HEK293 (cell line): Measurements from ENCODE around the gene RPS19.

Experiments used
- CTCF ChIA-PET: fragments of 350-600 bp; formaldehyde crosslinking; extraction: SDS; loops from one replicate; lab custom pipeline; 2021; ENCODE audit warnings: antibody characterized with exemption; lab: Yijun Ruan, JAX
- POLR2A ChIA-PET: fragments of 300-600 bp; formaldehyde crosslinking; extraction: SDS; loops from one replicate; lab custom pipeline; 2020; ENCODE audit warnings: antibody characterized with exemption, inconsistent platforms; lab: Yijun Ruan, JAX
- H3K27ac ChIP-seq: fragments of 200-500 bp; sonication (Bioruptor generic); 2 replicates; pipeline ENCODE4 v1.5.1; 2014; ENCODE audit warnings: low read depth, low read length, control low read depth, inconsistent platforms; ENCODE audit errors: extremely low read depth
- H3K36me3 ChIP-seq, 2 experiments: fragments of 200-500 bp in 1 of 2; sonication (Bioruptor generic) in 1 of 2; 1 replicate in 1 of 2; 2 replicates in 1 of 2; pipeline ENCODE4 v1.5.1; 2014 to 2017; ENCODE audit warnings: inconsistent platforms in 2 of 2, low read length in 2 of 2; ENCODE audit not compliant: control insufficient read depth in 2 of 2, insufficient read depth in 1 of 2
- H3K4me1 ChIP-seq: fragments of 200-500 bp; sonication (Bioruptor generic); 2 replicates; pipeline ENCODE4 v1.5.1; 2014; ENCODE audit warnings: mild to moderate bottlenecking, low read length, inconsistent platforms; ENCODE audit not compliant: control insufficient read depth, insufficient read depth
- H3K4me3 ChIP-seq: 2 replicates; pipeline ENCODE4 v1.5.1; 2011; ENCODE audit warnings: low read depth, mild to moderate bottlenecking, control low read depth, low read length, moderate library complexity
- H3K9me3 ChIP-seq: fragments of 200-500 bp; sonication (Bioruptor generic); 2 replicates; pipeline ENCODE4 v1.5.1; 2014; ENCODE audit warnings: low read depth, low read length, inconsistent platforms; ENCODE audit not compliant: control insufficient read depth, insufficient read depth
- EGR2 ChIP-seq: fragments of 450-650 bp; formaldehyde crosslinking; IDR thresholded peaks from 2 replicates; pipeline ENCODE4 v1.5.1; 2016; ENCODE audit warnings: low read depth, missing biosample characterization, missing genetic modification characterization
- GLI4 ChIP-seq: fragments of 450-650 bp; formaldehyde crosslinking; IDR thresholded peaks from 2 replicates; pipeline ENCODE4 v1.5.1; 2016; ENCODE audit warnings: missing biosample characterization, missing genetic modification characterization
- KLF9 ChIP-seq: fragments of 450-650 bp; formaldehyde crosslinking; IDR thresholded peaks from 2 replicates; pipeline ENCODE4 v1.5.1; 2016; ENCODE audit warnings: missing biosample characterization, missing genetic modification characterization, low read depth
- MZF1 ChIP-seq: fragments of 450-650 bp; formaldehyde crosslinking; IDR thresholded peaks from 2 replicates; pipeline ENCODE4 v1.5.1; 2017; ENCODE audit warnings: missing biosample characterization, missing genetic modification characterization, borderline replicate concordance
- TCF7L2 ChIP-seq: IDR thresholded peaks from 2 replicates; pipeline ENCODE4 v1.6.1; 2011; ENCODE audit warnings: low read depth, mild to moderate bottlenecking, inconsistent platforms, low read length, moderate library complexity, borderline replicate concordance
- ZBTB48 ChIP-seq: fragments of 450-650 bp; formaldehyde crosslinking; IDR thresholded peaks from 2 replicates; pipeline ENCODE4 v1.5.1; 2016; ENCODE audit warnings: missing biosample characterization, missing genetic modification characterization
- ZFHX2 ChIP-seq: fragments of 450-650 bp; formaldehyde crosslinking; conservative IDR thresholded peaks from 2 replicates; pipeline ENCODE4 v1.5.1; 2016; ENCODE audit warnings: missing biosample characterization, missing genetic modification characterization
- ZFP37 ChIP-seq: fragments of 450-650 bp; formaldehyde crosslinking; IDR thresholded peaks from 2 replicates; pipeline ENCODE4 v1.5.1; 2016; ENCODE audit warnings: missing biosample characterization, missing genetic modification characterization
- ZNF10 ChIP-seq: fragments of 450-650 bp; formaldehyde crosslinking; IDR thresholded peaks from 2 replicates; pipeline ENCODE4 v1.5.1; 2017; ENCODE audit warnings: missing biosample characterization, missing genetic modification characterization
- ZNF121 ChIP-seq: fragments of 450-650 bp; formaldehyde crosslinking; IDR thresholded peaks from 2 replicates; pipeline ENCODE4 v1.5.1; 2016; ENCODE audit warnings: missing biosample characterization, missing genetic modification characterization
- ZNF202 ChIP-seq: fragments of 450-650 bp; formaldehyde crosslinking; IDR thresholded peaks from 2 replicates; pipeline ENCODE4 v1.5.1; 2016; ENCODE audit warnings: missing biosample characterization, missing genetic modification characterization, borderline replicate concordance
- ZNF629 ChIP-seq: fragments of 450-650 bp; formaldehyde crosslinking; IDR thresholded peaks from 2 replicates; pipeline ENCODE4 v1.5.1; 2017; ENCODE audit warnings: missing biosample characterization, missing genetic modification characterization
- ZNF747 ChIP-seq: fragments of 450-650 bp; formaldehyde crosslinking; IDR thresholded peaks from 2 replicates; pipeline ENCODE4 v1.5.1; 2016; ENCODE audit warnings: missing biosample characterization, missing genetic modification characterization
- ZNF843 ChIP-seq: fragments of 450-650 bp; formaldehyde crosslinking; IDR thresholded peaks from 2 replicates; pipeline ENCODE4 v1.5.1; 2016; ENCODE audit warnings: missing biosample characterization, missing genetic modification characterization
- ZSCAN23 ChIP-seq: fragments of 450-650 bp; formaldehyde crosslinking; IDR thresholded peaks from 2 replicates; pipeline ENCODE4 v1.5.1; 2016; ENCODE audit warnings: missing biosample characterization, missing genetic modification characterization
- ZSCAN30 ChIP-seq: fragments of 450-650 bp; IDR thresholded peaks from 2 replicates; pipeline ENCODE4 v1.5.1; 2018; ENCODE audit warnings: missing biosample characterization, mild to moderate bottlenecking, missing genetic modification characterization, moderate library complexity
- TF ChIP-seq, protein P1 (sequence below): fragments of 450-650 bp; formaldehyde crosslinking; IDR thresholded peaks from 2 replicates; pipeline ENCODE4 v1.5.1; 2016; ENCODE audit warnings: missing biosample characterization, missing genetic modification characterization
- TF ChIP-seq, protein P2 (sequence below): fragments of 450-650 bp; formaldehyde crosslinking; IDR thresholded peaks from 2 replicates; pipeline ENCODE4 v1.5.1; 2017; ENCODE audit warnings: missing biosample characterization, missing genetic modification characterization
- TF ChIP-seq, protein P3 (sequence below): fragments of 450-650 bp; formaldehyde crosslinking; IDR thresholded peaks from 2 replicates; pipeline ENCODE4 v1.5.0; 2017; ENCODE audit warnings: missing biosample characterization, missing genetic modification characterization, borderline replicate concordance
- TF ChIP-seq, protein P4 (sequence below): fragments of 450-650 bp; formaldehyde crosslinking; IDR thresholded peaks from 2 replicates; pipeline ENCODE4 v1.5.1; 2016; ENCODE audit warnings: missing biosample characterization, missing genetic modification characterization

RPS19 gene

DNA sequence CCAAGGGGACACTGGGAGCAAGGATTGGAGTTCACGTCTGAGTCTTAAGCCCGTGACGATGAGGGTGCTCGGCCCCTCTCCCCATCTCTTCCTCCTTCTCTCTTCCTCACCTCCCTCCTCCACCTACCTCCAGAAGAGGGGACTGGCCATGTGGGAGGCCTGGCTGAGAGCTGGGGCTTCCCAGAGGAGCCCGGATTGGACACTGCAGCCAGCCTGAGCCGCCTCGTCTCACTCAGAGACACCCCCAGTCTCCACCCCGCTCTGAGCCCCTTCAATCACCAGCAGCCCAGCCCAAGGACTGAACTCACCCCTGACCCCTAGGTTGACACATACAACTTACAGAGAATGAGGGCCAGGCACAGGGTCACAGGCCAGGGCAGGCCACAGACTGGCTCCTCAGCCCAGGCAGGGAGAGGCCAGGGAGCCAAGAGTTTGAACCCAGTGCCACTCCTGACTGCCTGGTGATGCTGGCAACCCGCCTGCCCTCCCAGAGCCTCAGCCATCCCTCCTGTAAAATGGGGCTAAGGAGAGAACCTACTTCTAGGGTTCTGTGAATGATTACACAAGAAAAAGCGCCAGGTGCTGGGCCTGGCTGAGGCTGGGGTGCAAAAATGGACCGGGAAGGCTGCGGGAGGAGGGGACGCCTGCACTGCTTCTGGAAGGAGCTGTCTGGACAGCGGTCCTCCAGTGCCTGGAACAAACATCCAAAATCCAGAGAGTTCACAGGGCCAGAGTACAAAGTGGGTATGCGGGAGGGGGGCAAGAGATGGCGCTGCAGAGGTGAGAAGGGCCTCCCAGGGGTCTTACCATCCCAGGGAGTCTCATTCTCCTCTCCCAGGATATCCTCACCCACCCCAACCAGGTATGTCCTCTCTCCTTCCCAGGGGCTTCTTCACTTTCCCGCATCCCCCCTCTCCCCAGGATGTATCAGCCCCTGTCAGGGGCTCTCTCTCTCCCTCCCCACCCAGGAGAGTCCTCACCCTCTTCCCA, 18.2 kb downstream of the RPS19 start (continued):
- TF ChIP-seq ZNF843 (tag by site-specific recombination) = no peak
- TF ChIP-seq GLI4 = no peak
- no peak for TF ChIP-seq ZFHX2 (tag by site-specific recombination)
- no peak for TF ChIP-seq ZNF10 (tag by site-specific recombination)
- no peak for TF ChIP-seq ZNF202
- no peak for TF ChIP-seq ZSCAN23

DNA sequence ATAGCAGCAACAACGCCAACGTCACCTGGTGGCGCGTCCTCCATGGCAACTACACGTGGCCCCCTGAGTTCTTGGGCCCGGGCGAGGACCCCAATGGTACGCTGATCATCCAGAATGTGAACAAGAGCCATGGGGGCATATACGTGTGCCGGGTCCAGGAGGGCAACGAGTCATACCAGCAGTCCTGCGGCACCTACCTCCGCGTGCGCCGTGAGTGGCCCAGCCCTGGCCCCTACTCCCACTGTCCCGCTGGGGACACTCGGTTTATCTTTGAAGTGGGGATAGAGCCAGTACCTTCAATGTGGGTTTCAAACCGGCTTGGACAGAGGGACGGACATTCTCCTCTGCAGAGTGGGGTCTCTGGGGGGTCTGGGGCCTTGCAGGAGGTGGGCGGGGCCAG, 19.0 kb downstream of the RPS19 start:
- Histone ChIP-seq H3K36me3 (no peaks in the 10 kb centered on the region; a peak in 1 of 3 replicates), H3K9me3 (no peaks in the 10 kb centered on the region), H3K4me1 (peaks cover 4% of the 10 kb centered on the region; the same call in 1 of the 2 replicates), H3K27ac (no peak overlapping the region), H3K4me3 (no peak overlapping the region)
- ChIA-PET POLR2A (no interaction called here), CTCF (no interaction called here)
- TF ChIP-seq KLF9 (tag by site-specific recombination) (no peak), EGR2 (tag by site-specific recombination) (0 out of 2 replicates have a peak, but pooled peaks have one; percentile 8)

DNA sequence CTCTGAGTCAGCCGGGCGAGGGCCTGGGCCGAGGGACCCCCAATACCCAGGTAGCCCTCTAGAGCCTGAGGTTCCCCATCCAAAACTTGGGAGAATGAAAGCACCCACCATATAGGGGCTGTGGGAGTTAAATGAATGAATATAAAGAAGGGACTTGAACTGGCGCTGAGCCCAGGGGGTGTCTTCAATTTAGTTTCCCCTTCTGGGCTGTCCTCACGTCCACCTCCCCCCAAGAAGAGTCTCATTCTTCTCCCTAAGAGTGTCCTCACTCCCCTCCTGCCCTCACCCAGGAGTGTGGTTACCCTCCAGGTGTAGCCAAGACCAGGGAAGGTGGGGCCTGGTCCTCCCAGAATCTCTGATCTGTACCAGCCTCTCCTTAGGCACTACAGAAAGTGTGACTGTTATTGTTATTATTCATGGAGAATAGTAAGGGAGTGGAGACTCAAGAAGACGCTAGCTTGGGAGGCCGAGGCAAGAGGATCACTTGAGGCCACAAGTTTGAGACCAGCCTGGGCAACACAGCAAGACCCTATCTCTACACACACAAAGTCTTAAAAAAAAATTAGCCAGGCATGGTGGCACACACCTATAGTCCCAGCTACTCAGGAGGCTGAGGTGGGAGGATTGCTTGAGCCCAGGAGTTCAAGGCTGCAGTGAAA, 19.7 kb downstream of the RPS19 start:
- peaks cover 4% of the 10 kb centered on the region; the same call in 1 of the 2 replicates for H3K4me1 ChIP-seq
- no peak overlapping the region for H3K4me3 ChIP-seq
- TF ChIP-seq ZFP37 (no peak), ZBTB48 (peak; percentile 59; the same call in 1 of the 2 replicates), ZNF121 (tag by site-specific recombination) (peak; percentile 88)
- TF ChIP-seq, protein P1, sequence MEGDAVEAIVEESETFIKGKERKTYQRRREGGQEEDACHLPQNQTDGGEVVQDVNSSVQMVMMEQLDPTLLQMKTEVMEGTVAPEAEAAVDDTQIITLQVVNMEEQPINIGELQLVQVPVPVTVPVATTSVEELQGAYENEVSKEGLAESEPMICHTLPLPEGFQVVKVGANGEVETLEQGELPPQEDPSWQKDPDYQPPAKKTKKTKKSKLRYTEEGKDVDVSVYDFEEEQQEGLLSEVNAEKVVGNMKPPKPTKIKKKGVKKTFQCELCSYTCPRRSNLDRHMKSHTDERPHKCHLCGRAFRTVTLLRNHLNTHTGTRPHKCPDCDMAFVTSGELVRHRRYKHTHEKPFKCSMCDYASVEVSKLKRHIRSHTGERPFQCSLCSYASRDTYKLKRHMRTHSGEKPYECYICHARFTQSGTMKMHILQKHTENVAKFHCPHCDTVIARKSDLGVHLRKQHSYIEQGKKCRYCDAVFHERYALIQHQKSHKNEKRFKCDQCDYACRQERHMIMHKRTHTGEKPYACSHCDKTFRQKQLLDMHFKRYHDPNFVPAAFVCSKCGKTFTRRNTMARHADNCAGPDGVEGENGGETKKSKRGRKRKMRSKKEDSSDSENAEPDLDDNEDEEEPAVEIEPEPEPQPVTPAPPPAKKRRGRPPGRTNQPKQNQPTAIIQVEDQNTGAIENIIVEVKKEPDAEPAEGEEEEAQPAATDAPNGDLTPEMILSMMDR (tag by site-specific recombination) = no peak
- POLR2A ChIA-PET = interaction anchor here (0.6 to 0.7 kb wide), 2 partner anchors 516 to 590 kb away, joined by 3 to 5 read pairs; no protein-coding TSS in a partner anchor
- CTCF ChIA-PET = interaction anchor here (0.5 to 0.7 kb wide), 3 partner anchors 26 to 56 kb away, joined by 3 to 4 read pairs (median 3); no protein-coding TSS in a partner anchor
- no peaks in the 10 kb centered on the region for H3K36me3 ChIP-seq
- H3K27ac ChIP-seq = no peak overlapping the region
- no peaks in the 10 kb centered on the region for H3K9me3 ChIP-seq

DNA sequence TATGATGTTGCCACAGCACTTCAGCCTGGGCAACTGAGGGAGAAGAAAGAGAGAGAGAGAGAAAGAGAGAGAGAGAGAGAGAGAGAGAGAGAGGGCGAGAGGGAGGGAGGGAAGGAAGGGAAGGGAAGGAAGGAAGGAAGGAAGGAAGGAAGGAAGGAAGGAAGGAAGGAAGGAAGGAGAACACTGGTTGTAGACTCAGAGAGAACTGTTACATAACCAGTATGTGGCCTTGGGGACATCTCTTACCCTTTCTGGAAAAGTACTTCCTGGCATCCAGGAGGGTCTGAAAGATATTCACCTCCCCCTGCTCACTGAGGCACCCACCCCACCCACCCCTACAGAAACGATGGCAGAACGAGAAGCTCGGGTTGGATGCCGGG, 20.3 kb downstream of the RPS19 start:
- ChIA-PET POLR2A (interaction anchor here (0.6 to 0.7 kb wide), 2 partner anchors 516 to 591 kb away, joined by 3 to 5 read pairs; no protein-coding TSS in a partner anchor), CTCF (interaction anchor here (0.5 to 0.7 kb wide), 3 partner anchors 25 to 56 kb away, joined by 3 to 4 read pairs (median 3); no protein-coding TSS in a partner anchor)
- no peak overlapping the region for H3K4me3 ChIP-seq
- H3K9me3 ChIP-seq = no peaks in the 10 kb centered on the region
- H3K27ac ChIP-seq = no peak overlapping the region
- peaks cover 0 to under 1% of the 10 kb centered on the region in 2 experiments; a peak in 1 of 3 replicates for H3K36me3 ChIP-seq
- H3K4me1 ChIP-seq = peaks cover 8% of the 10 kb centered on the region; the same call in 1 of the 2 replicates
- TF ChIP-seq, protein P2, sequence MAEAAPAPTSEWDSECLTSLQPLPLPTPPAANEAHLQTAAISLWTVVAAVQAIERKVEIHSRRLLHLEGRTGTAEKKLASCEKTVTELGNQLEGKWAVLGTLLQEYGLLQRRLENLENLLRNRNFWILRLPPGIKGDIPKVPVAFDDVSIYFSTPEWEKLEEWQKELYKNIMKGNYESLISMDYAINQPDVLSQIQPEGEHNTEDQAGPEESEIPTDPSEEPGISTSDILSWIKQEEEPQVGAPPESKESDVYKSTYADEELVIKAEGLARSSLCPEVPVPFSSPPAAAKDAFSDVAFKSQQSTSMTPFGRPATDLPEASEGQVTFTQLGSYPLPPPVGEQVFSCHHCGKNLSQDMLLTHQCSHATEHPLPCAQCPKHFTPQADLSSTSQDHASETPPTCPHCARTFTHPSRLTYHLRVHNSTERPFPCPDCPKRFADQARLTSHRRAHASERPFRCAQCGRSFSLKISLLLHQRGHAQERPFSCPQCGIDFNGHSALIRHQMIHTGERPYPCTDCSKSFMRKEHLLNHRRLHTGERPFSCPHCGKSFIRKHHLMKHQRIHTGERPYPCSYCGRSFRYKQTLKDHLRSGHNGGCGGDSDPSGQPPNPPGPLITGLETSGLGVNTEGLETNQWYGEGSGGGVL (tag by site-specific recombination) = 0 out of 2 replicates have a peak, but pooled peaks have one; percentile 9
- TF ChIP-seq ZNF629 (tag by site-specific recombination) (no peak), MZF1 (tag by site-specific recombination) (no peak), ZNF747 (tag by site-specific recombination) (no peak), TCF7L2 (no peak), ZSCAN30 (no peak)
- TF ChIP-seq, protein P3, sequence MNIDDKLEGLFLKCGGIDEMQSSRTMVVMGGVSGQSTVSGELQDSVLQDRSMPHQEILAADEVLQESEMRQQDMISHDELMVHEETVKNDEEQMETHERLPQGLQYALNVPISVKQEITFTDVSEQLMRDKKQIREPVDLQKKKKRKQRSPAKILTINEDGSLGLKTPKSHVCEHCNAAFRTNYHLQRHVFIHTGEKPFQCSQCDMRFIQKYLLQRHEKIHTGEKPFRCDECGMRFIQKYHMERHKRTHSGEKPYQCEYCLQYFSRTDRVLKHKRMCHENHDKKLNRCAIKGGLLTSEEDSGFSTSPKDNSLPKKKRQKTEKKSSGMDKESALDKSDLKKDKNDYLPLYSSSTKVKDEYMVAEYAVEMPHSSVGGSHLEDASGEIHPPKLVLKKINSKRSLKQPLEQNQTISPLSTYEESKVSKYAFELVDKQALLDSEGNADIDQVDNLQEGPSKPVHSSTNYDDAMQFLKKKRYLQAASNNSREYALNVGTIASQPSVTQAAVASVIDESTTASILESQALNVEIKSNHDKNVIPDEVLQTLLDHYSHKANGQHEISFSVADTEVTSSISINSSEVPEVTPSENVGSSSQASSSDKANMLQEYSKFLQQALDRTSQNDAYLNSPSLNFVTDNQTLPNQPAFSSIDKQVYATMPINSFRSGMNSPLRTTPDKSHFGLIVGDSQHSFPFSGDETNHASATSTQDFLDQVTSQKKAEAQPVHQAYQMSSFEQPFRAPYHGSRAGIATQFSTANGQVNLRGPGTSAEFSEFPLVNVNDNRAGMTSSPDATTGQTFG (tag by site-specific recombination) = peak; percentile 48; the same call in 1 of the 2 replicates
- TF ChIP-seq, protein P4, sequence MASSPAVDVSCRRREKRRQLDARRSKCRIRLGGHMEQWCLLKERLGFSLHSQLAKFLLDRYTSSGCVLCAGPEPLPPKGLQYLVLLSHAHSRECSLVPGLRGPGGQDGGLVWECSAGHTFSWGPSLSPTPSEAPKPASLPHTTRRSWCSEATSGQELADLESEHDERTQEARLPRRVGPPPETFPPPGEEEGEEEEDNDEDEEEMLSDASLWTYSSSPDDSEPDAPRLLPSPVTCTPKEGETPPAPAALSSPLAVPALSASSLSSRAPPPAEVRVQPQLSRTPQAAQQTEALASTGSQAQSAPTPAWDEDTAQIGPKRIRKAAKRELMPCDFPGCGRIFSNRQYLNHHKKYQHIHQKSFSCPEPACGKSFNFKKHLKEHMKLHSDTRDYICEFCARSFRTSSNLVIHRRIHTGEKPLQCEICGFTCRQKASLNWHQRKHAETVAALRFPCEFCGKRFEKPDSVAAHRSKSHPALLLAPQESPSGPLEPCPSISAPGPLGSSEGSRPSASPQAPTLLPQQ (tag by site-specific recombination) = no peak
